GM12874 (cell line): ENCODE results near the gene SH2D7.

Source experiments
- CTCF ChIP-seq: IDR thresholded peaks from 2 replicates; pipeline ENCODE4 v1.5.1; 2011; ENCODE audit warnings: low read depth, mild to moderate bottlenecking, control low read depth, low read length, moderate library complexity; ENCODE audit not compliant: insufficient read depth

SH2D7 gene

GRCh38 chr15:78069462-78070029 is 22.8 kb upstream of the SH2D7 start:
- 0 out of 2 replicates have a peak, but pooled peaks have one; percentile 5 for TF ChIP-seq CTCF

- TF ChIP-seq CTCF: no peak
Observed at GRCh38 chr15:78070049-78070700, 22.2 kb upstream of the SH2D7 start.

- no peak for TF ChIP-seq CTCF
Observed at GRCh38 chr15:78071383-78071782, 21.0 kb upstream of the SH2D7 start.

GRCh38 chr15:78072080-78072892 is 20.1 kb upstream of the SH2D7 start:
- TF ChIP-seq CTCF: no peak

GRCh38 chr15:78073046-78073787 is 19.1 kb upstream of the SH2D7 start:
- TF ChIP-seq CTCF: no peak

- TF ChIP-seq CTCF: no peak
Observed at GRCh38 chr15:78075490-78076230, 16.7 kb upstream of the SH2D7 start.
